Measurements from ENCODE around the gene CDKAL1. TPM values are rescaled to one million over a fixed set of nuclear protein-coding genes. Genes with fewer than 3 reads are reported as not detected.

CDKAL1 gene
- polyA plus RNA-seq, 2 of the 4 experiments (the other 2 are of a cell fraction) = 4.7 to 8.3 TPM

DNA sequence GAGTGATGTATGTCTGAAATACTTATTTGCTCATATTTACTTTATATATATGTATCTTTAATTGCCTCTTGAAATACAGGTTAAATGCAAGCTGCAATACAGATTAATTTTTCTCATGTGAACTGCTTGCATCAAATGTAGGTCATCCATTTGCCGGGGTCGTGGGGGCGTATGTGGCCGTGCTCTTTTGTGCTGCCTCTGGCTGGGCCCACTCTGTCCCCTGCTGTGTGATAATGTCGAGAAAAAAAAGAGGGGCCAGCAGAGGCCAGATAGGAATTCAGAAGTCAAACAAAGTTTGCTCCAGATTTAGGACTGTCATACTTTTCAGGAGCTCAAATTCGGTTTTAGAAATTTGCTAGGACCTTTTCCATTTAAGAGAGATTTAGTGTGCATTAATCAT lies 599.6 kb downstream of the CDKAL1 start:
- Histone ChIP-seq H3K9me3 (no peaks in the 10 kb centered on the region), H3K27ac (no peak overlapping the region), H3K4me1 (no peaks in the 10 kb centered on the region), H3K4me2 (no peak overlapping the region), H3K4me3 (no peak overlapping the region)
- TF ChIP-seq CBX8 (IDR thresholded peaks at IDR 0.05) = no peak
- no peak for TF ChIP-seq REST (IDR thresholded peaks at IDR 0.05)
- no peak for TF ChIP-seq RFX5 (IDR thresholded peaks at IDR 0.05)
- TF ChIP-seq ZNF302 (CRISPR knock-in tag; IDR thresholded peaks at IDR 0.05) = no peak
- no peak for TF ChIP-seq JUNB (IDR thresholded peaks at IDR 0.05)
- TF ChIP-seq HOXB5 (CRISPR knock-in tag; IDR thresholded peaks at IDR 0.05) = no peak
- TF ChIP-seq ATOH8 (CRISPR knock-in tag; IDR thresholded peaks at IDR 0.05; ENCODE audit: low read depth) = no peak
- no peak for TF ChIP-seq CHD4 (IDR thresholded peaks at IDR 0.05; ENCODE audit: borderline replicate concordance)
- TF ChIP-seq ESRRA (IDR thresholded peaks at IDR 0.05; ENCODE audit: borderline replicate concordance, low read length) = no peak
- TF ChIP-seq HMGXB4 (CRISPR knock-in tag; IDR thresholded peaks at IDR 0.05; ENCODE audit: borderline replicate concordance) = no peak
- no peak for TF ChIP-seq POLR2A (IDR thresholded peaks at IDR 0.05; ENCODE audit: low read length)
- TF ChIP-seq, protein P1, sequence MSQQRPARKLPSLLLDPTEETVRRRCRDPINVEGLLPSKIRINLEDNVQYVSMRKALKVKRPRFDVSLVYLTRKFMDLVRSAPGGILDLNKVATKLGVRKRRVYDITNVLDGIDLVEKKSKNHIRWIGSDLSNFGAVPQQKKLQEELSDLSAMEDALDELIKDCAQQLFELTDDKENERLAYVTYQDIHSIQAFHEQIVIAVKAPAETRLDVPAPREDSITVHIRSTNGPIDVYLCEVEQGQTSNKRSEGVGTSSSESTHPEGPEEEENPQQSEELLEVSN (IDR thresholded peaks at IDR 0.05; ENCODE audit: borderline replicate concordance, low read depth) = no peak
- no peak for TF ChIP-seq CTCF (IDR thresholded peaks at IDR 0.05)
- TF ChIP-seq KDM1A (IDR thresholded peaks at IDR 0.05; ENCODE audit: low read depth) = no peak
- no peak for TF ChIP-seq MYC (IDR thresholded peaks at IDR 0.05; ENCODE audit: borderline replicate concordance, low read length)
- no peak for TF ChIP-seq CEBPB (IDR thresholded peaks at IDR 0.05)
- no peak for TF ChIP-seq TFCP2L1 (CRISPR knock-in tag; IDR thresholded peaks at IDR 0.05)
- TF ChIP-seq SMC3 (IDR thresholded peaks at IDR 0.05) = no peak
- TF ChIP-seq USF2 (IDR thresholded peaks at IDR 0.05) = no peak
- no peak for TF ChIP-seq CHD2 (IDR thresholded peaks at IDR 0.05; ENCODE audit: low read length, partially characterized antibody)
- CTCF ChIA-PET = interaction anchor here (0.6 to 1.0 kb wide), 2 partner anchors 13 to 443 kb away, joined by 3 to 4 read pairs; no protein-coding TSS in a partner anchor
- 78% methylated on average over 6 of the region's 6 CpGs for WGBS (ENCODE audit: missing lambda C conversion rate)
- DNase-seq (ENCODE audit: low read depth in 1 of 2, low spot score in 1 of 2) = no peak
- no peak for ATAC-seq
- POLR2A ChIA-PET = no interaction called here
- no peak for FAIRE-seq
